SK-N-SH treated with all-trans-retinoic acid at 6 μM for 48 hours (cell line): Measurements from ENCODE around the gene C11orf91.

Source experiments
- CREB5 ChIP-seq: fragments of 250-450 bp; sonication (Bioruptor Pico); IDR thresholded peaks from 2 replicates; pipeline ENCODE4 v1.5.1; 2020; ENCODE audit warnings: low read depth, mild to moderate bottlenecking, moderate library complexity
- PATZ1 ChIP-seq: fragments of 250-450 bp; sonication (Bioruptor Pico); IDR thresholded peaks from 2 replicates; pipeline ENCODE4 v1.8.0; 2020; ENCODE audit warnings: mild to moderate bottlenecking, moderate library complexity, borderline replicate concordance

- TF ChIP-seq PATZ1 (no peak), CREB5 (no peak)
These were observed 21.4 kb upstream of the C11orf91 start for GRCh38 chr11:33721984-33722383.
